GM18508 (cell line): ENCODE data around the gene MAGI2.

ENCODE experiments used
- ATAC-seq: cut with Tn5 transposase; IDR thresholded peaks from one replicate; pipeline ENCODE4 v1.9.1; 2021; ENCODE audit warnings: moderate number of reproducible peaks; ENCODE audit not compliant: insufficient read depth, unreplicated experiment

The MAGI2 gene

GRCh38 chr7:78703391-78703790 is 750.1 kb downstream of the MAGI2 start:
- no peak for ATAC-seq

- ATAC-seq, result no peak
Measured at GRCh38 chr7:78702770-78703169, 750.7 kb downstream of the MAGI2 start.

- no peak for ATAC-seq
Measured at GRCh38 chr7:78695826-78696225, 757.6 kb downstream of the MAGI2 start.

GRCh38 chr7:78691584-78691983 is 761.9 kb downstream of the MAGI2 start:
- no peak for ATAC-seq

- ATAC-seq, result no peak
Measured at GRCh38 chr7:78690174-78690573, 763.3 kb downstream of the MAGI2 start.

- ATAC-seq, result no peak
Measured at GRCh38 chr7:78688376-78688775, 765.1 kb downstream of the MAGI2 start.

- ATAC-seq, result no peak
Measured at GRCh38 chr7:78686189-78686588, 767.3 kb downstream of the MAGI2 start.

- ATAC-seq, result no peak
Measured at GRCh38 chr7:78684201-78684600, 769.3 kb downstream of the MAGI2 start.

GRCh38 chr7:78683566-78683965 is 769.9 kb downstream of the MAGI2 start:
- no peak for ATAC-seq

- ATAC-seq, result no peak
Measured at GRCh38 chr7:78679112-78679876, 774.2 kb downstream of the MAGI2 start.

- ATAC-seq, result no peak
Measured at GRCh38 chr7:78677391-78677790, 776.1 kb downstream of the MAGI2 start.

- ATAC-seq, result no peak
Measured at GRCh38 chr7:78675511-78675910, 778.0 kb downstream of the MAGI2 start.

- no peak for ATAC-seq
Measured at GRCh38 chr7:78673272-78673671, 780.2 kb downstream of the MAGI2 start.

- ATAC-seq, result no peak
Measured at GRCh38 chr7:78662939-78663338, 790.5 kb downstream of the MAGI2 start.

GRCh38 chr7:78649976-78650375 is 803.5 kb downstream of the MAGI2 start:
- no peak for ATAC-seq

- ATAC-seq, result no peak
Measured at GRCh38 chr7:78649236-78649635, 804.2 kb downstream of the MAGI2 start.

- no peak for ATAC-seq
Measured at GRCh38 chr7:78642751-78643150, 810.7 kb downstream of the MAGI2 start.

GRCh38 chr7:78638364-78638763 is 815.1 kb downstream of the MAGI2 start:
- ATAC-seq, result no peak

- no peak for ATAC-seq
Measured at GRCh38 chr7:78636727-78637126, 816.7 kb downstream of the MAGI2 start.

GRCh38 chr7:78635026-78635793 is 818.3 kb downstream of the MAGI2 start:
- ATAC-seq, result no peak

GRCh38 chr7:78634093-78634492 is 819.4 kb downstream of the MAGI2 start:
- no peak for ATAC-seq

- no peak for ATAC-seq
Measured at GRCh38 chr7:78620920-78621319, 832.5 kb downstream of the MAGI2 start.
